Stimulated activated CD4-positive, alpha-beta T cell treated with anti-CD3 and anti-CD28 coated beads, Interleukin-4, amount 100 ng/mL, for 48 hours (primary cell): ENCODE measurements around the gene KLK4.
"Not testable (repeated sequence)": the region's sequence is repeated elsewhere in the genome, so short reads cannot be mapped to it uniquely, and the experiment has no call there.

ENCODE experiments used
- DNase-seq, 2 donors: peaks; one replicate each; pipeline ENCODE4 v3.0.0-alpha.2; 2020; ENCODE audit warnings: low read depth in 2 of 2

KLK4 gene

DNA sequence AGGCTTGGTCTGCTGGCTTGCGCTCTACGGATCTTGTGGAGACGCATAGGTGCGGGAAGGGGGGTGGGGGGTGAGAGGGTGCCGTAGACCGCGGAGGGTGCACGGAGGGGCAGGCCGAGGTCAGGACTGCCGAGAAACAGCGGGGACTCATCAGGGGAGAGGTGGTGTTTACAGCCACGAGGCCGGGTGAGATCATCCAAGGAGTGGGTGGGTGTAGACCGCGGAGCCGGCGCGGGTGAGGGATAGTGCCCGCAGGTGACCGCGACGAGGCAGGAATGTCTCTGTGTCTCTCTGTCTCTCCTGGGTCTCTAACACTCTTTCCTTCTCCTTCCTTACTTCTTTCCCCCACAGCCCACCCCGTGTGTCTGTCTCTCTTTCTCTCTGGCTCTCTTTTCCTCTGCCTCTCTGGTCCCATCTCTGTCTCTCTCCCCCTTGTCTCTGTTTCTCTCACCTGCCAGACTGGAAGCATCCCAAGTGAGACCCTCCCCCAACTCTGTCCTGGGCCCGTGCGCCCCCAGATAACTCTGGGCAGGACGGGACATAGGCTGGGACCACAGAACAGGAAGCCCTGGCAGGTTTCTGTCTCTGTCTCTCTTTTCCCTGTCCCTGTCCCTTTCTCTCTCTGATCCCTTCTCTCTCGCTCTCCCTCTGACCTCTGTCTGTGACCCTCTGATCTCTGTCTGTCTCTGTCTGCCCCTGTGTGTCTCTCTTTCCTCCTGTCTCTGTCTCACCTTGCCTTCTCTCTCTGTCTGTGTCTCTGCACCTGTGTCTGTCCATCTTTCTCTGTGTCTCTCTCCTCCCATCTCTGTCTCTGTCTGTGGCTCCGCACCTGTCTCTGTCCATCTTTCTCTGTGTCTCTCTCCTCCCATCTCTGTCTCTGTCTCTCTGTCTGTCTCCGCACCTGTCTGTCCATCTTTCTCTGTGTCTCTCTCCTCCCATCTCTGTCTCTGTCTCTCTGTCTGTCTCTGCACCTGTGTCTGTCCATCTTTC is 1.8 kb upstream of the KLK4 start:
- DNase-seq, result peak; percentile 11 to 29

DNA sequence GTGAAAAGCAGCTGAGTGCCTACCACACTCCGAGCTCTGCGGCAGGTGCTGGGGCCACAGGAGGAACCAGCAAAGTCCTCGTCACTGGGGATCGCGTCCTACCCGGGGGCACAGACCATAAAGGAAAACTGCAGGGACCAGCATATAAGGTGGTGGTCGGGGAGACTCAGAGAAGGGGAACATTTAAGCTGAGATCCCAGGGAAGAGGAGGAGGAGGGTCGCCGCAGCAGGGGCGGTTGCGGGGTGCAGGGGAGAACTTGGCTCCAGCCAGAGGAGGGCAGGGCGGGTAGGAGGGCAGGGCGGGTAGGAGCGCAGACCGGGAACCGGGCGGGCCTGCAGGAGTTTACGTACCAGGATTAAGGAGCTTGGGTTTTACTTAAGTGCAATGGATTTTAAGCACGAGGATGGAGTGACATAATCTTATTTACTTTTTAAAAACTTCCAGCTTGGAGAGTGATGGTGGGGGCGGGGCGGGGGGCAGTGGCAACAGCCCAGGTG is 956 bp upstream of the KLK4 start:
- DNase-seq, result no peak

DNA sequence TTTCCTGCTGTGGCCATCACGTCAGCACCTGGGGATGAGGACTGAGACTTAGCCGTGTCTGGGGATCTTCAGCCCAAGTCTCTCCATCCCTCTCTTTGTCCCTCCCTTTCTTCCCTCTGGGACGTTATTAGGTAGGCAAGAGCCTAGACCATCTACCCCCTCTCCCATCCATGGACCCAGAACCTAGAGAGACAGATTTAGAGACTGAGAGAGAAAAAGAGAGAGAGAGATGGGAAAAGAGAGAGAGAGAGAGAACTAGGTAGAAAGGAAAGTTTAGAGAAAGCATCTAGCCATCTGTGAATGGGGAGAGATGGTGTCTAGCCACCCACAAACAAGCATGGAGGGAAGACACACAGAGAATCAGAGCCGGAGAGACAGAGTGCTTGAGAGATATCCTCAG is 473 bp downstream of the KLK4 start:
- DNase-seq, result no peak

DNA sequence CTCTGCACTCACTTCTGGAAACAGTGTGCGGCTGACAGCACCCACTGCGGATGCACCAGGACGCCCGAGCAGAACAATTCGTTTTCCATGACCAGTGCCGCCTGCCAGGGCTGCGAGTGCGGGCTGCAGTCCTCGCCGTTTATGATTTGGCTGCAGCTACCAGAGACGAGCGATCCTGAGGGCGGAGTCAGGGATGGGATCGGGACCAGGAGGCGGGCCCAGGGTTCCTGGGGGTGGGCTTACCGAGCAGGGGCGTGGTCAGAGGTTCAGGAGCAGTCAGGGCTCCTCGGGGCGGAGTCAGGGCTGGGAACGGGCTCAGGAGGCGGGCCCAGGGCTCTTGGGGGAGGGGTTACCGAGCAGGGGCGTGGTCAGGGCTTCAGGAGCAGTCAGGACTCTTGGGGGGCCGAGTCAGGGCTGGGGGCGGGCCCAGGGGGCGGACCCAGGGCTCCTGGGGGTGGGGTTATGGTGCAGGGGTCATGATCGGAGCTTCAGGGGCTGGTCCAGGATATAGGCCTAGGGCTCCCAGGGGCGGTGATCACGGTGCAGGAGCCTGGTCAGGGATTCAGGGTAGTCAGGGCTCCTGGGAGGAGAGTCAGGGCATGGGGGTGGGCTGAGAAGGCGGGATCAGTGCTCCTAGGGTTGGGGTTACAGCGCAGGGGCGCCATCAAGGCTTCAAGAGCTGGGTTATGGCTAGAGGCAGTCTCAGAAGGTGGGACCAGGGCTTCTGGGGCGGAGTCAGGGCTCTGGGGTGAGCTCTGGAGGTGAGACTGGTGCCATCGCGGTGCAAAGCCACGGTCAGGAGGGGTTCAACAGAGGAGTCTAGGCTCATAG is 1.7 kb downstream of the KLK4 start:
- DNase-seq, result peak; percentile 36 to 47

DNA sequence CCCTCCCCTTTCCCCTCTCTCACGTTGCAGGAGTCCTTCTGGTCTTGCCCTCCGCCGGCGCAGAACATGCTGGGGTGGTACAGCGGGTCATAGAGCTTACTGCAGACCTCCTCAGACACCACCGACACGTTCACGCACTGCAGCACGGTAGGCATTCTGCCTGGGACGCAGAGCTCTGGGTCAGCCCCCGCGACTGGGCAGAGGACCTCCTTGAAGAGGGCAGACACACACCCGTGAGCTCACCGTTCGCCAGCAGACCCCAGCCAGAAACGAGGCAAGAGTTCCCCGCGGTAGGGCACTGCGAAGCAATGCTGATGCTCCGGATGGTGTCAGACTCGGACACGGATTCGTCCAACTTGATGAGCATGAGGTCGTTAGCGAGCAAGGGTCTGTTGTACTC is 2.9 kb downstream of the KLK4 start:
- DNase-seq, result no peak

DNA sequence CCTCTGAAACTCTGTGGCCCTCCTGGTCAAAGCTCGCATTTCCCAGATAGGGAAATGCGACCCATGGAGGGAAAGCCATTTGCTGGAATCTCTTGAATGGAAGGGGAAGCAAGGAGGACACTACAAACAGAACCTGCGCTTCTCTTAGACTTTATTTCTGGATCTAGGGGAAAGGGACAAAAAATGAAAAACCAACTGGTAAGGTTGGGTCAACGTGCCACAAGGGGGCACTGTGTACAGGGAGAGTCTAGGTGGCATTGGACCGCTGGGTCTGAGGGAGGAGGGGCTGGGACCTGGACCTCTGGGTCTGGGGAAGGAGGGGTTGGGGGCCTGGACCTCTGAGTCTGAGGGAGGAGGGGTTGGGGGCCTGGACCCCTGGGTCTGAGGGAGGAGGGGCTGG is 5.0 kb downstream of the KLK4 start:
- DNase-seq, result peak; percentile 25 to 45

DNA sequence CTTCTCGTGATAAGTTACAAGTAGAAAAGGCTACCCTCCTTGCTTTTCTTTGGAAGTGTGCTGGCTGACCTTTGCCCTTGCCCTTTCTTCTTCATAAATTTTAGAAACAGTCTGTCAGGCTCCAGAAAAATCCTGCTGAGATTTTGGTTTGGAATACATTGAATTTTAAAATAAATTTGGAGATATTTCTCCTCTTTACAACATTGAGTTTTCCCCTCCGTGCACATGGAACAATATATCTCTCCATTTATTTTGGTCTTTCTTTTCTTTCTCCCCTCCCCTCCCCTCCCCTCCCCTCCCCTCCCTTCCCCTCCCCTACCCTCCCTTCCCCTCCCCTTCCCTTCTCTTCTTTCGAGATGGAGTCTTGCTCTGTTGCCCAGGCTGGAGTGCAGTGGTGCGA is 8.6 kb downstream of the KLK4 start:
- no peak for DNase-seq

DNA sequence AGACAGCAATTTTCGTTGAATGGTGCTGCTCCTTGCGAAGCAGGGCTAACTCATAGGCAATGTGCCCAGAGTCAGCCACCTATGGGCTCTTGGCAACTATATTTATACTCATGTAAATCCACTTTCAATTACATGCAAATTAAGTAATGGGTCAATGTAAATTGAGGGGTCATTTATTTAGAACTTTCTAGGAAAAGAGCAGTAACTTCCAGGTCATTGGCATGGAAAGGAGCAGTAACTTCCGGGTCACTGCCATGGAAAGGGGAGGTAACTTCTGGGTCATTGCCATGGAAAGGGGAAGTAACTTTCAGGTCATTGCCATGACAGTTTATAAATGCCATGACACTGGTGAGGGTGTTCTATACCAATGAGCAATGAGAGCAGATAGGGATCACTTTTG is 11.6 kb downstream of the KLK4 start:
- DNase-seq, result no peak

DNA sequence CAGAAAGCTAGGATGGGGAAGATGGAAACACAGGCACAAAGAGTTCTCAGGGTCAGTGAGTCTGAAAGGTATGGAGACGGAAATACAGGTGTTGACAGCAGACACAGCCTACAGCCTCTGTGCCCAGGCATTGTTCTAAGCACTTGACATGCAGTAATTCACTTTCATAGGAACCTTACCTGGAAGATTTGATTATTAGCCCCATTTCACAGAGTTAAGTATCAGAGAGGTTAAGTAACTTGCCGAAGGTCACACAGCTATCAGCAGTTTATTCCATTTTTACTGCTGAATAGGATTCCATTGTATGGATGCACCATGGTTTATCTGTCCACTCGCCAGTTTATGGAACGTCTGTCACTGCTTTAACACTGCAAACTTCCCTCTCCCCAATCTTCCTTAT is 13.2 kb downstream of the KLK4 start:
- DNase-seq, result no peak

DNA sequence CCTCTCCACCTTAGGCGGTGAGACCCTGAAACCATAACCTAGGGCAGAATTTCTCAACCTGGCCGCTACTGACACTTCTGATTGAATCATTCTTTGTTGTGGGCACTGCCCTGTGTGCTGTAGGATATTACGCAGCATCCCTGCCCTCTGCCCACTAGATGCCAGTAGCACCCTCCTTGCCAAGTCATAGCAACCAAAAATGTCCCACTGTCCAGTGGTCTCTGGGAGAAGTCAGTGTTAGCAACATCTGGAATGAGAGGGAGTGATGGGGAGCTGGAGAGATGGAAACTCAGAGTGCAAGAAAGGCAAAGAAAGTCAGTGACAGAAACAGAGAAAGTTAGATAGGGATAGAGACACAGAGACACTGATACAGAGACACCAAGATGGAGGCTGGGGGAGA is 13.6 kb downstream of the KLK4 start:
- DNase-seq, result no peak

DNA sequence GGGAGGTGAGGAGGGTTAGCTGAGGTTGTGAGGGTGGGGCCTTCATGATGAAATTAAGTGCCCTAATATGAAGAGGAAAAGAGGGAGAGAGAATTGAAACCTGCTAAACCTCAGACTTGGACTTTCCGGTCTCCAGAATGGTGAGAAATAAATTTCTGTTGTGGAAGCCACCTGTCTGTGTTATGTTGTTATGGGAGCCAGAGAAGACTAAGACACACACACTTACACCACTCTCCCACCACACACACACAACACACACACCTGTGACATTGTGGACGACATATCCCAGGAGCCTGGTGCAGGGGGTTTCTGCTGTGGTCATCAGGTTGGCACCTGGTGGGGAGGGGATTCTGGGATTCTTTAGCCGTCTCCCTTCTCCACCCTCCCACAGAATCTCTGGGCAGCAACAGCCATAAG is 14.0 kb downstream of the KLK4 start:
- DNase-seq, result no peak

DNA sequence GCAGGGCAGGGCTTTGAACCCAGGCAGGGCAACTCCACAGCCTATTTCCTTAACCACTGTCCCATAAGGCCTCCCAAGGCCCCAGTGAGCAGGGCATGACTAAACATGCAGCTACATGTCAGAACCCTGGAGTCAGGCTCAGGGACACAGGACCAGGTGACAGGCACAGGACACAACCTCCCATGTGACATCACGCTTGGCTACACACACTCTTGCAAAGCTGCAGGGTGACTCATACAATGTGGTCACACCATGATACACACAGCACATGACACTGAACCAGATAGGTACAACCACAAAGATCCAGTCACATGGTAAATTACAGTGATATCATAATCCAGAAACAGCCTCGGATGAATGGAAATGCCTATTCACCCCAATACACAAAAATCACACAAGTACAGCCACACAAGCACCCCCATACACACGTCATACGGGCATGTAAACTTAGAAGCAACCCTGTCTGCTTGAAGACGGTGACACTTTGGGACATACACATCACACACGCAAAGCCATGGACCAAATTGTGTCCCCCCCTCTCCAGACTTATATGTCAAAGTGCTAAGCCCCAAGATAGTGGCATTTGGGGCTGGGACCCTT is 14.5 kb downstream of the KLK4 start:
- DNase-seq, result no peak

DNA sequence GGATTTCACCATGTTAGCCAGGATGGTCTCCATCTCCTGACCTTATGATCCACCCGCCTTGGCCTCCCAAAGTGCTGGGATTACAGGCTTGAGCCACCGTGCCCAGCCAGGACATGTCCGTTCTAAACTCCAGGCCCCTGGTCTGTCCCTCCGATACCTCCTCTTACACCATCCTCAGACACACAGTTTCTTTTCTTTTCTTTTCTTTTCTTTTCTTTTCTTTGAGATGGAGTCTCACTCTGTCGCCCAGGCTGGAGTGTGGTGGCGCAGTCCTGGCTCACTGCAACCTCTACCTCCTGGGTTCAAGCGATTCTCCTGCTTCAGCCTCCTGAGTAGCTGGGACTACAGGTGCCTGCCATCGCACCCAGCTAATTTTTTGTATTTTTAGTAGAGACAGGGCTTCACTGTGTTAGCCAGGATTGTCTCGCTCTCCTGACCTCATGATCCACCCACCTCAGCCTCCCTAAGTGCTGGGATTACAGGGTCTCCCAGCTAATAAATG is 15.1 kb downstream of the KLK4 start:
- DNase-seq, result not testable (repeated sequence)

DNA sequence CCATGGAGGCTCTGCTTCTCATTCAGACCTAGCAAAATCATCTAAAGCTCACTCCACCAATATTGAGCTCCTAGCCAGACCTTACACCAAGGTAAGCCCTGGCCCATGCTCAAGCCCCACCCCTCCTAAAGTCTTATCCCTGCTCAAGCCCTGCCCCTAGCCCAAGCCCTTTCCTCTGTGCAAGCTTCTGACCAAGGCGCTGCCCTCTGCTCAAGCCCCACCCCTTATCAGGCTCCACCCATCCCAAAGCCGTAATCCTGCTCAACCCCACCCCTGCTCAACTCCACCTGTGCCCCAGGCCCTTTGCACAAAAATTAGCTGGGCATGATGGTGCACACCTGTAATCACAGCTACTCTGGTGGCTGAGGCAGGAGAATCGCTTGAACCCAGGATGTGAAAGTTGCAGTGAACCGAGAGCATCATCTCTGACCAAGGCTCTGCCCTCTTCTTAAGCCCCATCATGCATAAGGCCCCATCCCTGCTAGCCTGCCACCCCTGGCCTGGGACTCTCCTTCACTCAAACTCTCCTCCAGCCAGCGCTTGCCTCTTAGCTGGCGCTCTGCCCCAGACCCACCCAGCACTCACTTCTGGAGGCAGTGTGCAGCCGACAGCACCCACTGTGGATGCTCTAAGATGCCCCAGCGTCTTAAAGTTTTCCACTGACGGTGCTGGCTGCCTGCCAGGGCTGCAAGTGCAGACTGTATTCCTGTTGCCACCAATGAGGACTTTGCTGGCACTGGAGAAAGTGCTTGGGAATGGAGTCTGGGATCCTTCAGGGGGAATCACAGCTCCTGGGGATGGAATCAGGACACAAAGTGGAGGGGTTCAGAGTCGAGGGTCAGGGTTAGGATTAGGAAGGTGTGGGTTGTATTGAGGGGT is 16.5 kb downstream of the KLK4 start:
- DNase-seq, result no peak

DNA sequence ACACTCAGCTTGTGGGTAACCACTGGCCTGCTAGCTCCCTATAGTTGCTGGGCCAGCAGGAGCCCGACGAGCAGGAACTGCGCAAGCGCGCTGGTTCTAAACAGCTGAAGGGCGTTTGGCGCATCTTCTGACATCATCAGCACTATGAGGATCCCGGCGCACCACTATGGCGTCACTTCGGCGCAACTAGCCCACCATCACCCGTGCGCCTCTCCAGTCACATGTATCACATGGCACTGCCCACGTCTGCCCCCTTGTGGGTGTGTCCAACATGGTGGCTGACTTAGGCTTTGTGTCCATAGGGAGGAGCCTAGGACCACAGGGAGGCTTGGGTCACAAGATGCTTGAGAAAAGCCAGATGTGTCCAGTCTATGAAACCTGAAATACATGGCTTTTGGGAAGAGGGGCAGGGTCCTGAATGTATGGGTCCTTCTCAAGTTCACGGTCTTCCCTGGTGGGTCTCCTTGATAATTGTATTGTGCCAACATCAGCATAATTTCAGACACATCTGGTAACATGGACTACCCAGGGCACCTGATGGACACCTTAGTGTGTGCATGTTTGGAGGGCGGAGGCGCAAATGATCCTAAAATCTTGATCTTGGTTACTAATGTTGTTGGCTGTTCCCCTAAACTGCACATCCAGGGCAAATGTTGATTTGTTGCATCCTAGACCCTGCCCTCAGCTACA is 18.0 kb downstream of the KLK4 start:
- DNase-seq, result no peak

DNA sequence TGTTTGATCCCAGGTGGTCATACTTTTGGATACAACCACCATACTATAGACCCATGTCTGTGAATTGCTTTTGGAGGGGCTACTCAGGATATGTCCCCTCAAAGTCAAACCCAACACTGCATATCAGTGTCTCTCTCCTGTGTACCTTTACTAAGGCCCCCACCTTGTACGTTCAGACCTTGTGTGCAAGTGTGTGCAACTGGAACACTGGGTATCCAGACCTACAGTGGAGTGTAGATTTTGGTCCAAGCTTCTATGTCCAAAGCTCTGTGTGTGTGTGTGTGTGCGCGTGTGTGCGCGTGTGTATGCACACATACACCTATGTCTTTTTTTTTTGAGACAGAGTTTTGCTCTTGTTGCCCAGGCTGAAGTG is 20.0 kb downstream of the KLK4 start:
- no peak for DNase-seq

DNA sequence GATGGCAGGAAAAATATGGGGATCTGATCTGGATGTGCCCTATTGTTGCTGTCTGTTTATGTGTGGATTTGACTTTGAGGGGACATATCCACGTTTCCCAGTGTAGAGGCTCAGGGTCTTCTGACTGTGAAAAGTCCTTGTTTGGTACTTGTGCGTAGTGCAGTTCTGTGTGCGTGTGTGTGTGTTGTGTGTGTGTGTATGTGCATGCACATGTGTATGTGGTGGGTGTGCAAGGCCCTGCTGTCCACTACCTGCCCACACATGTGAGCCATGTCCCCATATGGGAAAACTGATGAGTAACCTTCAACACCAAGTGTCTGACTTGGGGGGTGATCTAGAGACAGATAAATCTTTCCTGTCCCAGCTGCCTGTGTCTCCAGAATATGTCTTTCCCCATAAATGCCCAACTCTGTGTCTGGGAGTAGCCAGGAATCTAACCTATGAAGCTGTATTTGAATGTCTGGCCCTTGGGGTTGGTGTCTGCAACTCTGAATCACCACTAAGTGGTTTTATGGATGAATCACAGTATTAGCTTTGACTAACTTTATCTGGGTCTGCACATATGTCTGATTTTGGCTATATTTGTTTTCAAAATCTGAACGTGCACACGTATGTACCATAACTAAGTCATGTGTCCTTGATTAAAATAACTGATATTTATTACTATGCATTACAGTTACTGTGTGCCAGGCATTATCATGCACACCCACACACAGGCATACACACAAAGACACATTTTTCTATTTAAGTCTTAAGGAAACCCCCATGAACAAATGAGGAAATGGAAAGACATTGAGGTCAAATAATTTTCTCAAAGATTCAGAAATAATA is 20.6 kb downstream of the KLK4 start:
- no peak for DNase-seq

DNA sequence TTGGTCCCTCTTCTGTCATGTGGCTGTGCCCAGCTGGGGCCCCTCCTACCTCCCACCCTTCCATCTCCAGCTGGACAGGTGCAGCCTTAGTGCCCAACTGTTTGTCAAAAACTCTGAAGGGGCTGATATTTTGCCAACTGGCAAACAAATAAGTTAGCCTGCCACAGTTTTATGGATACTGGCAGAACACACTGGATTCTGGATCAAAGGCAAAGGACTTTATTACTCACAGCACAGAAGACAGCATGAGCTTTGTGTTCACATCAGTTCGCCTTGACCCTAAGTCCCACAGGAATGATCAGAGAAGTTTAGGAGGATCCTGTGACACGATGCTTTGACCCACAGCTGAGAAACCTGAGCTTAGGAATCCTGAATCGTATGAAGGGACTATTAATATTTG is 21.6 kb downstream of the KLK4 start:
- DNase-seq, result no peak

DNA sequence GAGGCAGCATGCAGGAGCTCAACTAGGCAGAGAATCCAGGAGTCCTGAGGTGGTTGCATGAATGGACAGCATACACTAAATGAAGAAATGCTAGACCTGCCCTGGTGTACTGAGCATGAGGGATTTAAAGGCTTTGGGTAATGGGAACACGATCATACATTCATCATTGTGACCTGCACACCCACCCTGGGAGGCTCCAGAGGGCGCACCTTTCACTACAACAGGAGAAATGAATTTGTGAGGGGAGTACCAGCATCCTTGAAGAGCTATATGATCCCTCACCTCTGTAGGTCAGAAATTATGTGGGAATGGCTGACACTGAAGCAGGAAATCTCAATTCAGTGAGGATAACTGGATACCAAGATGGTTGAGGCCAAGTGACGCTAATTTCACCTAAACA is 29.0 kb downstream of the KLK4 start:
- no peak for DNase-seq

DNA sequence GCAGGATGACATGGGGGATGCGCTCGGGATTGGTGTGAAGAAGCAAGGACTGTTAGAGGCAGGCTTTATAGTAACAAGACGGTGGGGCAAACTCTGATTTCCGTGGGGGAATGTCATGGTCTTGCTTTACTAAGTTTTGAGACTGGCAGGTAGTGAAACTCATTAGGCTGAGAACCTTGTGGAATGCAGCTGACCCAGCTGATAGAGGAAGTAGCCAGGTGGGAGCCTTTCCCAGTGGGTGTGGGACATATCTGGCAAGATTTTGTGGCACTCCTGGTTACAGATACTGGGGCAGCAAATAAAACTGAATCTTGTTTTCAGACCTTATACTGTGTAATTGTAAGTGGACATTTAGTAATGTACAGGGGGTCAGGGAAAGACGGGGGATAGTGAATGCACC is 31.0 kb downstream of the KLK4 start:
- no peak for DNase-seq
